Coronary artery (tissue), 2 donors: ENCODE measurements around the gene DTX4.
"Not testable (repeated sequence)": the region's sequence is repeated elsewhere in the genome, so short reads cannot be mapped to it uniquely, and the experiment has no call there.

Source experiments
- DNase-seq: peaks from one replicate; pipeline ENCODE4 v3.0.0-alpha.2; 2017; ENCODE audit warnings: low spot score
- H3K27ac ChIP-seq, 2 donors: fragments of 200-600 bp; sonication (generic); one replicate each; pipeline ENCODE4 v1.5.1; 2016 to 2019
- H3K4me3 ChIP-seq: fragments of 200-600 bp; sonication (generic); 2 replicates; pipeline ENCODE4 v1.5.1; 2016; ENCODE audit warnings: mild to moderate bottlenecking, moderate library complexity
- CTCF ChIP-seq: fragments of 200-600 bp; sonication (generic); IDR thresholded peaks from one replicate; pipeline ENCODE4 v1.5.1; 2019; ENCODE audit warnings: antibody characterized with exemption

The DTX4 gene

GRCh38 chr11:59171508-59172322 lies at the start of gene DTX4:
DTX4 (plus strand) TSS chr11:59172132; CDS start chr11:59172596, 464 bp downstream.
- peak; percentile 91 for DNase-seq

GRCh38 chr11:59135648-59136461 lies 36.1 kb upstream of the DTX4 start:
- DNase-seq, result peak; percentile 79
- peak; percentile 91 for TF ChIP-seq CTCF
- Histone ChIP-seq H3K27ac (no peak overlapping the region), H3K4me3 (peak overlapping the region; percentile 49)

More at GRCh38 chr11:59171508-59172322, at the start of gene DTX4:
- H3K27ac ChIP-seq, result peak within 1 kb of the TSS; percentile 6 to 63
- TF ChIP-seq CTCF, result peak; percentile 86
- H3K4me3 ChIP-seq, result peak within 1 kb of the TSS; percentile 80

GRCh38 chr11:59136551-59136950 lies 35.4 kb upstream of the DTX4 start:
- DNase-seq, H3K27ac ChIP-seq: not testable (repeated sequence)

GRCh38 chr11:59137190-59137589 lies 34.7 kb upstream of the DTX4 start:
- no peak overlapping the region for H3K27ac ChIP-seq

More at GRCh38 chr11:59136551-59136950, 35.4 kb upstream of the DTX4 start:
- not testable (repeated sequence) for H3K4me3 ChIP-seq

DNA sequence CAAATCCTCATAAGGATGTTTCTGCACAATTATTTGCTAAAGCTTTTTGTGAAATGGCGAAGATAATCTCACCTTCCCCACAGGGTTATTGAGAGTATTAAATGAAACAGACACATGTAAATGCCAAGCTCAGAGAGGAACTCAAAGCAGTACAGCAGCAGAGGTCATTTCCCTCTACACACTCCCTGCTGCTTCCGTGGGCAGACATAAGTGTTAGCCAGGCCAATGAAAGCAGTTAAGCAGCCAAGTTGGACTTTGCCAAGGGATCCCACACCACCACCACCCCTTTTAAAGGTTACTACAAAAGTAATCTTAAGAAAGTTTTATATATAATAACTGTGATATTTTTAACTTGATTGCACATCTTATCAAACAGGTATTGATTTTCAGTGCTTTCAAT lies 33.3 kb upstream of the DTX4 start:
- H3K4me3 ChIP-seq, result no peak overlapping the region
- TF ChIP-seq CTCF, result no peak
- no peak overlapping the region for H3K27ac ChIP-seq
- no peak for DNase-seq

More at GRCh38 chr11:59137190-59137589, 34.7 kb upstream of the DTX4 start:
- TF ChIP-seq CTCF, result no peak
- DNase-seq, result no peak
- no peak overlapping the region for H3K4me3 ChIP-seq

GRCh38 chr11:59141191-59141590 lies 30.7 kb upstream of the DTX4 start:
- Histone ChIP-seq H3K4me3 (no peak overlapping the region), H3K27ac (no peak overlapping the region)
- no peak for TF ChIP-seq CTCF
- DNase-seq, result no peak

DNA sequence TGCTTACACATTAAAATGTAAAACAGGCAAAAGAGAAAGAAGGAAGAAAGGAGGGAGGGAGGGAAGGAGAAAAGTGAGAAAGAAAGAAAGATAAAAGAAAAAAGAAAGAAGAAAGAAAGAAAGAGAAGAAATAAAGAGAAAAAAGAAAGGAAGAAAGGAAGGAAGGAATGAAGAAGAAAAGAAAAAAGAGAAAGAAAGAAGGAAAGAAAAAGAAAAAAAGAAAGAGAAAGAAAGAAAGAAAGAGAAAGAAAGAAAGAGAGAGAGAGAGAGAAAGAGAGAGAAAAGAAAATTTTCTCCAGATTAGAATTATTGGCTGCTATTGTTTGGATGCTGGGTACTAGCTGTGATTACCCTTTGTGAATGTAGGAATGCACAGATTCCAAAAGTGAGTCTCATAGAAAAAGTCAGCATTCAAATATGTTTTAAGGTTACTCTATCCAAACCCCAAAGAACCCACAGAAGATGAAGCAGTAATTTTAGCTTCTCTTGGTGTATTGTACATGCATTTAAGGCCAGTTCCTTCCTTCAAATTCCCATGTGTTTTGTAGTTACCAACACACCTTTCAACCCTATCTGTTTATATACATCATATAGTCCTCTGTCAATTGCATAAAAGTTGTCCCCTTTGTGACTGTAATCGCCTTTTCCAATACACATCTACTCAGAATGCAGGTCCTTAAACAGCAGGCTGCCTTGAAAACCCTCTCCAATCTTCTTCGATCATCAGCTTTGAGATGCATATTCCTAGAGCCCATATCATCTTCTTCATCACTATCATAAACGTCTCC lies 30.1 kb upstream of the DTX4 start:
- Histone ChIP-seq H3K4me3 (peak overlapping the region; percentile 89), H3K27ac (peak overlapping the region; percentile 88 to 96)
- DNase-seq, result no peak
- TF ChIP-seq CTCF, result no peak
